Heart left ventricle (tissue), 13 donors: ENCODE results near the gene PCDHGB7.
"Not testable (repeated sequence)": the region's sequence is repeated elsewhere in the genome, so short reads cannot be mapped to it uniquely, and the experiment has no call there.

Source experiments
- POLR2A ChIP-seq, 2 donors: fragments of 450-650 bp; IDR thresholded peaks; one replicate each; pipeline ENCODE4 v1.6.1; 2017; ENCODE audit warnings: antibody characterized with exemption in 2 of 2, mild to moderate bottlenecking in 2 of 2, moderate library complexity in 2 of 2
- TF ChIP-seq, protein P1 (sequence below), 12 donors: fragments of 200-600 bp; sonication (generic) in 4 of 12; IDR thresholded peaks; one replicate each; pipeline versions ENCODE4 v1.5.0 to v1.8.0; 2018 to 2022; ENCODE audit warnings: antibody characterized with exemption in 12 of 12, mild to moderate bottlenecking in 5 of 12
- donor health status: ischemic (EF 13 %, LVEDD 7.1; RV severe dilation, severe dysfunction).
- donor health status: DM: no; HTN: yes; CAD: no.
- donor health status: DM: no; HTN: no; CAD: no.
- donor health status: ischemic (EF 25% LVEDD 6.9; RV normal size, moderate dysfunction).
- donor health status: ischemic (EF 25% LVEDD 5.7; RV mildly dilated, moderate dysfunction).
- donor health status: ischemic (EF 35%, LVEDD 5.7; RV mildly dilated, moderate dysfunction).
- donor health status: nonischemic (EF 11% LVEDD 7.7; RV severe dilation, severe dysfunction).
- donor health status: DM: yes; HTN: yes; CAD: no.
- donor health status: PGD.
- donor health status: ischemic (EF 29% LVEDD 5.4; RV normal size, mild dysfunction).
- donor health status: nonischemic (EF 23%, LVEDD 6.1; RV moderate dilation, normal function).

DNA sequence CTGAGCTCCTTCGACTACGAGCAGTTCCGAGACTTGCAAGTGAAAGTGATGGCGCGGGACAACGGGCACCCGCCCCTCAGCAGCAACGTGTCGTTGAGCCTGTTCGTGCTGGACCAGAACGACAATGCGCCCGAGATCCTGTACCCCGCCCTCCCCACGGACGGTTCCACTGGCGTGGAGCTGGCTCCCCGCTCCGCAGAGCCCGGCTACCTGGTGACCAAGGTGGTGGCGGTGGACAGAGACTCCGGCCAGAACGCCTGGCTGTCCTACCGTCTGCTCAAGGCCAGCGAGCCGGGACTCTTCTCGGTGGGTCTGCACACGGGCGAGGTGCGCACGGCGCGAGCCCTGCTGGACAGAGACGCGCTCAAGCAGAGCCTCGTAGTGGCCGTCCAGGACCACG, 14.8 kb downstream of the PCDHGB7 start:
- not testable (repeated sequence) for TF ChIP-seq POLR2A (IDR thresholded peaks at IDR 0.05)
- TF ChIP-seq, protein P1, sequence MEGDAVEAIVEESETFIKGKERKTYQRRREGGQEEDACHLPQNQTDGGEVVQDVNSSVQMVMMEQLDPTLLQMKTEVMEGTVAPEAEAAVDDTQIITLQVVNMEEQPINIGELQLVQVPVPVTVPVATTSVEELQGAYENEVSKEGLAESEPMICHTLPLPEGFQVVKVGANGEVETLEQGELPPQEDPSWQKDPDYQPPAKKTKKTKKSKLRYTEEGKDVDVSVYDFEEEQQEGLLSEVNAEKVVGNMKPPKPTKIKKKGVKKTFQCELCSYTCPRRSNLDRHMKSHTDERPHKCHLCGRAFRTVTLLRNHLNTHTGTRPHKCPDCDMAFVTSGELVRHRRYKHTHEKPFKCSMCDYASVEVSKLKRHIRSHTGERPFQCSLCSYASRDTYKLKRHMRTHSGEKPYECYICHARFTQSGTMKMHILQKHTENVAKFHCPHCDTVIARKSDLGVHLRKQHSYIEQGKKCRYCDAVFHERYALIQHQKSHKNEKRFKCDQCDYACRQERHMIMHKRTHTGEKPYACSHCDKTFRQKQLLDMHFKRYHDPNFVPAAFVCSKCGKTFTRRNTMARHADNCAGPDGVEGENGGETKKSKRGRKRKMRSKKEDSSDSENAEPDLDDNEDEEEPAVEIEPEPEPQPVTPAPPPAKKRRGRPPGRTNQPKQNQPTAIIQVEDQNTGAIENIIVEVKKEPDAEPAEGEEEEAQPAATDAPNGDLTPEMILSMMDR (IDR thresholded peaks at IDR 0.05) = not testable (repeated sequence)
